ENCODE measurements around the gene UBE2L3. TPM values are rescaled to one million over a fixed set of nuclear protein-coding genes. Genes with fewer than 3 reads are reported as not detected.
"Not testable (repeated sequence)": the region's sequence is repeated elsewhere in the genome, so short reads cannot be mapped to it uniquely, and the experiment has no call there.

Gene UBE2L3
- total and polyA plus RNA-seq, 5 donors: 38.8 to 63.6 (median 45.7) TPM

DNA sequence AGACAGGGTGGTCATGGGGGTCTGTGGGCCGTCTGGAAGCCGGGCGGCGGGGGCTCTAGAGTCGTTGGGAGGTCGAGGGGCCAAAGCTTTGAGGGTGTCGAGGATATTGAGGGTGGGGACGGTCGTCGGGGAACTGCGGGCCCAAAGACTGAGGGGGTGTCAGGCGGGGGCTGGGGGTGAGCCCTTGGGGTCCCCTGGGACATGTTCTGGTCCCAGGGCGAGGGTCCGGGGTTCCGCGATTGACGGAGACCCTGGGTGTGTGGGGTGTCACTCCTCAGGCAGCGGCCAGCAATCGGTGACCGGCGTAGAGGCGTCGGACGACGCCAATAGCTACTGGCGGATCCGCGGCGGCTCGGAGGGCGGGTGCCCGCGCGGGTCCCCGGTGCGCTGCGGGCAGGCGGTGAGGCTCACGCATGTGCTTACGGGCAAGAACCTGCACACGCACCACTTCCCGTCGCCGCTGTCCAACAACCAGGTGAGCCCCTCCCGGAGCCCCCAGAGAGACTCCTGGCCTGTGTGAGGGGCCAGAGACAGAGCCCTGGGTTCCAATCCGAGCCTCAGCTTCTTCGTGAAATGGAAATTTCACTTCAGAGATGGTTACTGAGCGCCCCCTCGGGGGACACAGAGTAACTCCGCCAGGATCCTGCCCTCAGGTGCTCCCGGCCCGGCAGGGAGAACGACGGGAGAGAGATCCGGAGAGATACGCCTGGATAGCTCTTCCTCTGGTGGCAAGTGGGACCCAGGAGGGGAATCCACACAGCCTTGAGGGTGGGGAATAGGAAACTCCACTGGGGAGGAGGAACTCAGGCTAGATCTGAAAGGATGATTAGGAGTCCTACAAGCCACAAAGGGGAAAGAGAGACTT is 75.3 kb downstream of the UBE2L3 start:
- intact Hi-C loops (cut with DNase I): no loop called here
- no peaks in the 10 kb centered on the region for H3K27me3 ChIP-seq (ENCODE audit: control insufficient read depth, insufficient read depth)
- peak overlapping the region; percentile 63 for H3K4me3 ChIP-seq (ENCODE audit: low read length)
- ATAC-seq: peak in 1 of 2 donors; percentile 8
- 2% methylated on average over 56 of the region's 56 CpGs for WGBS
- no peaks in the 10 kb centered on the region for H3K4me1 ChIP-seq (ENCODE audit: control insufficient read depth, insufficient read depth, low read length)
- peak in 2 of 3 donors; percentile 65 to 68 for DNase-seq
- H3K27ac ChIP-seq (ENCODE audit: low read length): no peak overlapping the region
- H3K9me3 ChIP-seq (ENCODE audit: control insufficient read depth, low read length): no peaks in the 10 kb centered on the region

DNA sequence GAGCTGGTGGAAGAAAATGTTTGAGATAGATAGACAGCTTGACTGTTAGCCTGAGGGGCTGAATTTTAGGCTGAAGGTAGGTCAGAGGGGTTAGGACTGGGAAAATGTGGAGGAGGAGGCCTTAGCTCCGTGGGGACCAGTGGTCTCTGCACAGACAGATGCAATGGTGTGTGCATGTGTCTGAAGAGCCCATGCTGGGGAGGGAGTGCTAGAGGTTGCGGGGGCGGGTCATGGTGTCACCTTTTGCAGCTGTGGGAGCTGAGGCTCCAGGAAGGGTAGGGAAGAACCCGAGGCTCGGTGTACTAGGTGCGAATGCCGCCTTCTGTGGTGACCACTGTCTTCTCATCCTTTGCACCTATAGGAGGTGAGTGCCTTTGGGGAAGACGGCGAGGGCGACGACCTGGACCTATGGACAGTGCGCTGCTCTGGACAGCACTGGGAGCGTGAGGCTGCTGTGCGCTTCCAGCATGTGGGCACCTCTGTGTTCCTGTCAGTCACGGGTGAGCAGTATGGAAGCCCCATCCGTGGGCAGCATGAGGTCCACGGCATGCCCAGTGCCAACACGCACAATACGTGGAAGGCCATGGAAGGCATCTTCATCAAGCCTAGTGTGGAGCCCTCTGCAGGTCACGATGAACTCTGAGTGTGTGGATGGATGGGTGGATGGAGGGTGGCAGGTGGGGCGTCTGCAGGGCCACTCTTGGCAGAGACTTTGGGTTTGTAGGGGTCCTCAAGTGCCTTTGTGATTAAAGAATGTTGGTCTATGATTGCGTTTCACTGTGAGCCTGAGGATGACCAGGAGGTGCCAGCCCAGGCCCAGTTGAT is 76.2 kb downstream of the UBE2L3 start:
- 90% methylated on average over 22 of the region's 22 CpGs for WGBS
- Histone ChIP-seq H3K9me3 (ENCODE audit: control insufficient read depth, low read length) (no peaks in the 10 kb centered on the region), H3K27me3 (ENCODE audit: control insufficient read depth, insufficient read depth) (no peaks in the 10 kb centered on the region), H3K4me3 (ENCODE audit: low read length) (no peak overlapping the region), H3K27ac (ENCODE audit: low read length) (no peak overlapping the region), H3K4me1 (ENCODE audit: control insufficient read depth, insufficient read depth, low read length) (no peaks in the 10 kb centered on the region)
- intact Hi-C loops (cut with DNase I): no loop called here
- peak in 1 of 3 donors; percentile 49 for DNase-seq
- ATAC-seq: no peak

DNA sequence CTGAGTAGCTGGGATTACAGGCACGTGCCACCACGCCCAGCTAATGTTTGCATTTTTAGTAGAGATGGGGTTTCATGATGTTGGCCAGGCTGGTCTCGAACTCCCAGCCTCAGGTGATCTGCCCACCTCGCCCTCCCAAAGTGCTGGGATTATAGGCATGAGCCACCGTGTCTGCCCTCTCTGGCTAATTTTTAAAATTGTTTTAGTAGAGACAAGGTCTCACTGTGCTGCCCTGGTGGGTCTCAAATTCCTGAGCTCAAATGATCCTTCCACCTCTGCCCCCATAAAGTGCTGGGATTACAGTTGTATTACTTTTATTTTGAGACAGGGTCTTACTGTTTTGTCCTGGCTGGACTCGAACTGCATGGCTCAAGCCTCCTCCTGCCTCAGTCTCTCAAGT is 78.0 kb downstream of the UBE2L3 start:
- WGBS: 93% methylated on average over 6 of the region's 6 CpGs
- H3K27ac ChIP-seq (ENCODE audit: low read length); H3K9me3 ChIP-seq (ENCODE audit: control insufficient read depth, low read length); intact Hi-C loops (cut with DNase I); H3K4me3 ChIP-seq (ENCODE audit: low read length); H3K27me3 ChIP-seq (ENCODE audit: control insufficient read depth, insufficient read depth); ATAC-seq; H3K4me1 ChIP-seq (ENCODE audit: control insufficient read depth, insufficient read depth, low read length): not testable (repeated sequence)
- peak in 1 of 3 donors; percentile 6 for DNase-seq

DNA sequence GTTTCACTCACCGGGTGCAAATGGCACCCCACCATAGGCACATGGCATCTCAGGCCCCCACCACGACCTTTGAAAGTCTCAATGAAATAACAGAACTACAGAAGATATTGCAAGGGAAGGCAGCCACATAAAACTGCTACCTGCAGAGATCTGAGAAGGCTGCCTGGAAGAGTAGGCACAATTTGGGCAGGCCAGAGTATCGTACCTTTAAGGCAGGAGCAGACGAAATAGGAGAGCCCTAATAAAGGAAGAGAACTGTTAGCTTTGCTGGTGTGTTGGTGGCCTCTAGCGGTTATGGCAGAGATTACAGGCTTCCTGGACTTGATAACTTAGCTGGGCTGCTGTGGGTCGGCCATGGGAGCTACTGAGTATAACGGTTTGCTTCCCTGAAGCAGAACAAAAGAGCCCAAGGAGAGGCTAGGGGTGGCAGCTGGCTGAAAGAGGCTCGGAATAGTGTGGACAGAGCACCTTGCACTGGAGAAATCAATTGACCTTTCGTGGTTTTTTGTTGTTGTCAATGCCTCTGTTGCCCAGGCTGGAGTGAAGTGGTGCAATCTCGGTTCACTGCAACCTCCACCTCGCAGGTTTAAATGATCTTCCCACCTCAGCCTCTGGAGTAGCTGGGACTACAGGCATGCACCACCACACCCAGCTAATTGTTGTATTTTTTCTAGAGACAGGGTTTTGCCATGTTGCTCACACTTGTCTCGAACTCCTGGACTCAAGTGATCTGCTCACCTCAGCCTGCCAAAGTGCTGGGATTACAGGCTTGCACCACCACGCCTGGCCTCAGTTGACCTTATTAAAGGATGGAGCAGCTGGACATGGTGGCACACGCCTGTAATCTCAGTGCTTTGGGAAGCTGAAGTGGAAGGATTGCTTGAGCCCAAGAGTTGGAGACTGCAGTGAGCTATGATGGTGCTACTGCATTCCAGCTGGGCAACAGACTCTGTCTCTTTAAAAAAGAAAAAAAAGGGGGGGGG is 79.4 kb downstream of the UBE2L3 start:
- intact Hi-C loops (cut with DNase I): no loop called here
- peak in 1 of 2 donors; percentile 9 for ATAC-seq
- H3K9me3 ChIP-seq (ENCODE audit: control insufficient read depth, low read length): no peaks in the 10 kb centered on the region
- no peaks in the 10 kb centered on the region for H3K27me3 ChIP-seq (ENCODE audit: control insufficient read depth, insufficient read depth)
- no peak overlapping the region for H3K27ac ChIP-seq (ENCODE audit: low read length)
- 45% methylated on average over 14 of the region's 14 CpGs for WGBS
- peak; percentile 67 to 84 (median 80) for DNase-seq
- H3K4me1 ChIP-seq (ENCODE audit: control insufficient read depth, insufficient read depth, low read length): peaks cover 4% of the 10 kb centered on the region
- no peak overlapping the region for H3K4me3 ChIP-seq (ENCODE audit: low read length)

DNA sequence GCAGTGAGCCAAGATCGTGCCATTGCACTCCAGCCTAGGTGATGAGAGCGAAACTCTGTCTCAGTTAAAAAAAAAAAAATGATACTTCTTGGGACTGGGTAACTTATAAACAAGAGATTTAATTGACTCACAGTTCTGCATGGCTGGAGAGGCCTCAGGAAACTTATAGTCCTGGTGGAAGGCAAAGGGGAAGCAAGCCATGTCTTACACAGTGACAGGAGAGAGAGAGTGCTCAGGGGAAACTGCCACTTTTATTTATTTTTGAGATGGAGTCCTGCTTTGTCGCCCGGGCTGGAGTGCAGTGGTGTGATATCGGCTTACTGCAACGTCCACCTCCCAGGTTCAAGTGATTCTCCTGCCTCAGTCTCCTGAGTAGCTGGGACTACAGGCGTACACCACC is 82.8 kb downstream of the UBE2L3 start:
- intact Hi-C loops (cut with DNase I): no loop called here
- no peak overlapping the region for H3K27ac ChIP-seq (ENCODE audit: low read length)
- no peak overlapping the region for H3K4me3 ChIP-seq (ENCODE audit: low read length)
- ATAC-seq (no peak), DNase-seq (peak in 1 of 3 donors; percentile 18)
- WGBS: 95% methylated on average over 7 of the region's 7 CpGs
- H3K4me1 ChIP-seq (ENCODE audit: control insufficient read depth, insufficient read depth, low read length): peaks cover 4% of the 10 kb centered on the region
- no peaks in the 10 kb centered on the region for H3K27me3 ChIP-seq (ENCODE audit: control insufficient read depth, insufficient read depth)
- H3K9me3 ChIP-seq (ENCODE audit: control insufficient read depth, low read length): no peaks in the 10 kb centered on the region

DNA sequence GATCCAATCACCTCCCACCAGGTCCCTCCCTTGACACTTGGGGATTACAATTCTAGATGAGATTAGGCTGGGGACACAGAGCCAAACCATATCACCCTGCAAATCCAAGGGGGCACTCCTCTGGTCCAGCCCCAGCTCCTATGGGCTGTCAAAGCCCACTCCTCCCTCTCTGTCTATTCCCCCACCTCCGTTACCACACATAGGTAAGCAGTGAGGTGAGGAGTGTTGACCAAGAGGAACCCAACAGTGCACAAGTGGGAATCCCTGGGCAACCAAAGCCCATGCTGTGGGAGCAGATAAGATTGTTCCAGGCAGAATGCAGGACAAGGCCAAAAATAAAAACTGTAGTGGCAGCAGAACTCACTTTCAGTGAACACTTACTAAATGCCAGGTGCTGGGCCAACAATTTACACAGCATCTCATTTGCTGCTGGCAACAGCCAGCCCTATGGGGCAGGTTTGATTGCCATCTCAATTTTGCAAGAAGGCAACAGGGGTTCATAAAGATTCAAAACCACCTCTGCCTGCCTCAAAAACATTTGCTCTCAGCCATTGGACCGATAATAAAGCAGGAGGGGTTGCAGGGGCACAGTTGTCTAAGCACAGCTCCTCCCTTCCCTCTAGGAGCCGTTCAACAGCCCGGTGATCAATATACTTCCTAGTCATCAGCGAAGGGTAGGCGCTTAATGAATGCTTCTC is 83.5 kb downstream of the UBE2L3 start:
- intact Hi-C loops (cut with DNase I): no loop called here
- 17% methylated on average over 6 of the region's 6 CpGs for WGBS
- Histone ChIP-seq H3K4me1 (ENCODE audit: control insufficient read depth, insufficient read depth, low read length) (peaks cover 4% of the 10 kb centered on the region), H3K27me3 (ENCODE audit: control insufficient read depth, insufficient read depth) (no peaks in the 10 kb centered on the region), H3K4me3 (ENCODE audit: low read length) (peak overlapping the region; percentile 57), H3K9me3 (ENCODE audit: control insufficient read depth, low read length) (no peaks in the 10 kb centered on the region), H3K27ac (ENCODE audit: low read length) (no peak overlapping the region)
- DNase-seq (peak in 1 of 3 donors; percentile 1), ATAC-seq (no peak)

DNA sequence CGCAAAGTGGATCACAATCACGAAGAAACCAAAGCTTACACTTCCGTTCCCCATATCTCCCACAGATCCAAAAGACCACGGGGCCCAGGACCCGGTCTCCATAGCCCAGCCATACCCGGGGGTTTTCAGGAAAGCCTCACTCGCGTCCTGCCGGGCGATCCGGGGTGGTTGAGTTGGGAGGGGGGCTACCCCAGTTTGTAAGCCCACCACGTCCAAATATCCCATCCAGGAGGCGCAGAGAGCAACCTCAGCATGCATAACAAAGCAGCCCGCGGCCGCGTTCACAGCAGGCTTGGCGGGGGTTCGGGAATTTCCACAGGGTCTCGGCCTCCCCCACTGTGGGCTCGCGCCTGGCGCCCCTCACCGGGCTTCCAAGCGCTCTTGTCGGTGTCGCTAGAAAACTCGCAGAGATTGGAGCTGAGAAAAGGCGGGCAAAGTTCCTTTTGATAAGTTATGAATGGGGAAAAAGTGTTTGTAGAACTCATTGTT is 84.1 kb downstream of the UBE2L3 start:
- ATAC-seq: peak; percentile 12 to 21
- no peak for DNase-seq
- peak overlapping the region; percentile 57 for H3K4me3 ChIP-seq (ENCODE audit: low read length)
- intact Hi-C loops (cut with DNase I): no loop called here
- H3K27ac ChIP-seq (ENCODE audit: low read length): no peak overlapping the region
- H3K9me3 ChIP-seq (ENCODE audit: control insufficient read depth, low read length): no peaks in the 10 kb centered on the region
- H3K4me1 ChIP-seq (ENCODE audit: control insufficient read depth, insufficient read depth, low read length): peaks cover 4% of the 10 kb centered on the region
- no peaks in the 10 kb centered on the region for H3K27me3 ChIP-seq (ENCODE audit: control insufficient read depth, insufficient read depth)
- WGBS: under 1% methylated on average over 29 of the region's 29 CpGs

DNA sequence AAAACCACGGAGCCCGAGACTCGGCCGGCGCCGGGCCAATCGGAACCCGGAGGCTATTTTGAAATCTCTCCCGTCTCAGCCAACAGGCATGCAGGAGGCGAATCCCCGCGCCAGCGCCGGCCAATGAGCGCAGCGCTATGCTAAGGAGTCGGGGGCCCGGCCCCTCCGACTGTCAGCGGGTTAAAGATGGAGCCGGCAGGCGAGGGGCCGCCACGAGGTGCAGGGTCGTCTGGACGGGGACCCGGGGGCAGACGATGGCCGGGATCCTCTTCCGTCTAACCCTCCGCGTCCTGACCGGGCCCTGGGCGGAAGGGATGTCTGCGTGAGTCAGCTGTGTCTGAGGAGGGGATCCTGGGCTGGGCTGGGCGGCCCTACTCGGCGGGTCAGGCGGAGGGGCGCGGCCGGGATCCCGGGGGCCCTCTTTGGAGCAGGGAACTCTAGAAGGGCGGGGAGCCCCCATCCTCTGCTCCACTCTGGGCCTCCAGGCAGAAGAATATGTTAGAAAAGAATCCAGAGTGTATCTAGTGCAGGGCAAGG is 84.6 kb downstream of the UBE2L3 start:
- under 1% methylated on average over 44 of the region's 44 CpGs for WGBS
- peak; percentile 93 to 94 for ATAC-seq
- H3K4me1 ChIP-seq (ENCODE audit: control insufficient read depth, insufficient read depth, low read length): peaks cover 4% of the 10 kb centered on the region
- intact Hi-C loops (cut with DNase I): no loop called here
- no peaks in the 10 kb centered on the region for H3K27me3 ChIP-seq (ENCODE audit: control insufficient read depth, insufficient read depth)
- no peaks in the 10 kb centered on the region for H3K9me3 ChIP-seq (ENCODE audit: control insufficient read depth, low read length)
- DNase-seq: peak; percentile 91 to 97 (median 96)
- H3K4me3 ChIP-seq (ENCODE audit: low read length): peak overlapping the region; percentile 57
- H3K27ac ChIP-seq (ENCODE audit: low read length): no peak overlapping the region

DNA sequence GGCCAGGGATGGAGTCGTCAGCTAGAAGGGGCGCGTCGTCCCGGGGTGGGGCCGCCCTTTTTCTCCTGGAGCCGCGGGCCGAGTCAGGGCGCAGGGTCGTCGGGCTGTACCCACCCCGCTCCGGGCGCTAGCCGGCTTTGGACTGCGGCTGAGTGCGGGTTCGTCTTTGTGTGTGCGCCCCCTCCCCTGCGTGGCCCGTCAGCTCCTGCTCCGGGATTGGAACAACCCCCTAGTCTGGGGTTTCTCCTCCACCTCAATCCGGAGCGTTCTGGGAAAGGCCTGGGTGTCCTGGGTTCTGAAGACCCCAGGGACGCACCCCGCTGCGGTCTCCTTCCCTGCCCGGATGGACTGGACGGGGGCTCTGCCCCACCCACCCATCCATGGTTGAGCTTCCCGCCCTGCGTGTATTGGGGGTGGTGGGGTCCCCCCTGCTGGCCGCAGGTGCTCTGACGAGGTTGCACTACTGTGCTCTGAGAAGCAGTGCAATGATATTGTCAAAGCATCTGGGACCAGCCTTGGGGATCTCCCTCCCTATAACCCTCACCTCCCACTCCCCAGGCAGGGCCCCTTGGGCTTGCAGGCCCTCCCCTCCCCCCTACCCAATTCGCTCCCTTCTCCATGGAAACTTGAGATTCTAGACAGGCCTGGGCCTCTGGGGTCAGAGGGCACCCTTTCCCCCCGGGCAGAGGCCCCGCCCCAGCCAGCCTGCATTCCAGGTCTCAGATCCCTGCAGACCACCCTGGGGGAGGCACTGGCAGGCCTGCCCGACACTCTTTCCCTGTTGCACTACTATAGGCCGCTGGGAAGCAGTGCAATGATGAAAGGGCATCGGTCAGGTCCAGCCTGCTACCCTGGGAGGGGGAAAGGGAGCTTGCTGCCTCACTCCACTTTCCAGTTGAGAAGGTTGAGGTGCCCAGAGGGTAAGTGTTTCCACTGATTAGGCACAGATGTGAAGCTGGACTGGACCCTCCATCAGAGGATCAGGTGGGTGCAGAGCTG is 85.3 kb downstream of the UBE2L3 start:
- Histone ChIP-seq H3K27ac (ENCODE audit: low read length) (no peak overlapping the region), H3K27me3 (ENCODE audit: control insufficient read depth, insufficient read depth) (no peaks in the 10 kb centered on the region), H3K9me3 (ENCODE audit: control insufficient read depth, low read length) (no peaks in the 10 kb centered on the region), H3K4me1 (ENCODE audit: control insufficient read depth, insufficient read depth, low read length) (peaks cover 4% of the 10 kb centered on the region), H3K4me3 (ENCODE audit: low read length) (peak overlapping the region; percentile 57)
- DNase-seq: peak in 1 of 3 donors; percentile 27
- ATAC-seq: no peak
- WGBS: 19% methylated on average over 40 of the region's 40 CpGs
- intact Hi-C loops (cut with DNase I): no loop called here

Data from right cardiac atrium (tissue), 5 donors.